Sciatic nerve (tissue), 2 donors: Measurements from ENCODE around the gene ZNF385C. TPM values are rescaled to one million over a fixed set of nuclear protein-coding genes. Genes with fewer than 3 reads are reported as not detected.

Experiments
- ATAC-seq: fragments of 200-7000 bp; cut with Tn5 transposase; one replicate; pipeline ENCODE4 v1.9.1; 2020; ENCODE audit warnings: mild to moderate bottlenecking, moderate library complexity
- DNase-seq: peaks from one replicate; pipeline ENCODE4 v3.0.0-alpha.2; 2020; ENCODE audit warnings: low spot score
- intact Hi-C: fragments of 100-400 bp; cut with DNase I; formaldehyde crosslinking; loops from one replicate; pipeline ENCODE4 v1.14.2; 2022
- total RNA-seq: library from RNA; stranded (reverse); fragmentation: NEBNext Ultra II Directional; extraction: Animal tissue kit (Norgen Biotek cat#: 25700); gene quantifications from one replicate; pipeline ENCODE4 v1.2.1, GENCODE V29; 2021
- donor health status: DM: no; HTN: no; CAD: no.
- donor health status: DM: no; HTN: no; CAD: no.

Gene ZNF385C
- total RNA-seq, 1 donor from 2014 or later = 3.0 TPM

DNA sequence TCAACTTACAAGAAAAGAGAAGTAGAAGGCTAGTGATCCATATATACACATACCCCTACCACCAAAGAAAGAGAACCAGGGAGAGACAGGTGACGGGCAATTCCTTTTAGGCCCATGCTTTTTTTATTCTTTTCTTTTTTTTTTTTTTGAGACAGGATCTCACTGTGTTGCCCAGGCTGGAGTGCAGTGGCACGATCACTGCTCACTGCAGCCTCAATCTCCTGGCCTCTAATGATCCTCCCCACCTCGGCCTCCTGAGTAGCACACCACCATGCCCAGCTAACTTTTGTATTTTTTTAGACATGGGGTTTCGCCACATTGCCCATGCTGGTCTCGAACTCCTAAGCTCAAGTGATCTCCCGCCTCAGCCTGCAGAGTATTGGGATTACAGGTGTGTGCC, 29.1 kb upstream of the ZNF385C start:
- no peak for DNase-seq
- intact Hi-C loops = no loop called here
- no peak for ATAC-seq

DNA sequence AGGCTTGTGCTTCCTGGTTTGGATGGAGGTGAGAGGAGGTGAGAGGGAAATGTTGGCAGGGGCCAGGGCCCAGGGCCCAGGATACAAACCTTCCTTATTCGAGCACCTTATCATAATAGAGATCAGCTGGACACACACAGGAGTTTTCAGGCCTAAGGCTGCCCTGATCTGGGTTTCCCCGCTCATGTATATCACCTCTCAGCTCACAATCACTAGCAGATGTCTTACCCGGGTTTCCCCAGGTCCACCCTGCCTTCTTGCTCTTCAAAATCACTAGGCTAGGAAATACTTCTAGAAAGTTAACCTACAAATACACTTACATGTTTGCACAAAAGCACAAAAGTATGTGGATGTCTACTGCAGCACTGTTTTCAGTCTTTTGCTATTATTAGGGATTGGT, 28.6 kb upstream of the ZNF385C start:
- no peak for ATAC-seq
- intact Hi-C loops = loop anchor here (1.0 kb wide), 1 partner anchor 42 kb away; no protein-coding TSS in a partner anchor
- DNase-seq = no peak

DNA sequence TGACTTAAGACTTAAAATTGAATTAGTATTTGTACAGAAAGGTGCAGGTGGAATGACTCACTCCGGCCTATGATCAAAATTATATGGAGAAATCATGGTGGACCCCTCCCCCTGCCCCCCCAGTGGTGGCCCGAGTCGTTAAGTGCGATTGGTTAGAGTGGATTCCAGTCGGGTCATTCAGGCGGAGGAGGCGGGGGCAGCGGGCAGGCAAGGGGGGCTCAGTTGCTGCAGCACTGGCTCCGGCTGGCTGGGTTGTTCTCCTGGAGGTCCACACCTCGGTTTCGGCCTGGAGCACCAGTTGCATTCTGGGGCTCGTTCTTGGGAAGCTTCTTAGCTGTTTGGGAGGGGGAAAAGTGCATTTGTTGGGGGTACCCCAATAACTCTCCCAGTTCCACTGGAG, 27.3 kb upstream of the ZNF385C start:
- no peak for DNase-seq

DNA sequence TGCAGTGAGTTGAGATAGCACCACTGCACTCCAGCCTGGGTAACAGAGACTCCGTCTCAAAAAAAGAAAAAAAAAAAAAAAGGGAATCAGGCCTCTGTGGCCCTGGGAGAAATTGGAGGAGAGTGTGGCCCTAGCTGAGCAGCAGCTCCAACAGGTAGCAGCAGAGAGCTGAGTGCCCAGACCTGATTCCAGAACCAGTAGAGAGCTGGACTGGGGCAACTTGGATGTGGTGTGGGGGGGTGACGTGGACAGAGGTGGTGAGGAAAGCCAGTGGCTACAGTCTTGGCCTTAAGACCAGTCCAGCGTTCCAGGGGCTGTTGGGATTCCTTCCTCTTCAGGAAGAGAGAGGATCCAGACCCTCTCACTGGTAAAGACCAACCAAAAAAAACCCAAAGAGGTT, 26.0 kb upstream of the ZNF385C start:
- no peak for DNase-seq
- no peak for ATAC-seq
- intact Hi-C loops = no loop called here

More for the DNA sequence above, 27.3 kb upstream of the ZNF385C start:
- intact Hi-C loops = no loop called here
- no peak for ATAC-seq

DNA sequence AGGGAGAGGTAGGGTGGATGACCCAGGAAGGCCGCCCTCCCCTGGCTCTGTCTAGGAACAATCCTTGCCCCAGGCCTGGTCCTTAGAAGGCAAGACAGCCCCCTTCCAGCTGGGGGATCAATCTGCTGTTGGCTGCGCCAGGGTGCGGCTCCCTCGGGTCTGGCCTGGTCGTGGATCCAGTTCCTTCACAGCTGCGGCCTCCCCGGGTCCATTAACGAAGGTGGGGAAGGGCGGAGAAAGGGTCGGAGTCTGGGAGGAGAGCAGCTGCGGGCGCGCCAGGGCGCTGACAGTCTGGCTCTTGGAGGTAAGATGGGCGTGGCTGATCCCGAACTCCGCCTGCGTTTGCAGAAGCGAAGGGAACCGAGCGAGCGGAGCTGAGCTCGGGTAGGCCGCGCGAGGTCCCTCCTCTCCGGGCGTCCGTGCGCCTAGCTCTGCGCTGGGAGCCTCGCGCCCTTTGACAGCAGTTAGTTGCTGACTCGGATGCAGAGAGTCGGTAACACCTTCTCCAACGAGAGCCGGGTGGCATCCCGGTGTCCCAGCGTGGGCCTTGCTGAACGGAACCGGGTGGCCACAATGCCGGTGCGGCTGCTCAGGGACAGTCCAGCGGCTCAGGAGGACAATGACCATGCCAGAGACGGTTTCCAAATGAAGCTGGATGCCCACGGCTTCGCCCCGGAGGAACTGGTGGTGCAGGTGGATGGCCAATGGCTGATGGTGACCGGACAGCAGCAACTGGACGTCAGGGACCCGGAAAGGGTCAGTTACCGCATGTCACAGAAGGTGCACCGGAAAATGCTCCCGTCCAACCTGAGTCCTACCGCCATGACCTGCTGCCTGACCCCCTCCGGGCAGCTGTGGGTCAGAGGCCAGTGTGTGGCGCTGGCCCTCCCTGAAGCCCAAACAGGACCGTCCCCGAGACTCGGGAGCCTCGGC, 24.4 kb upstream of the ZNF385C start, which contains the start of gene HSPB9:
TSS of gene HSPB9 (plus strand) at position 434 of the 933 bp plus-strand sequence. CDS start at position 481, 47 bp downstream.
- ATAC-seq (peak; percentile 67), DNase-seq (peak; percentile 77)
- intact Hi-C loops = no loop called here

DNA sequence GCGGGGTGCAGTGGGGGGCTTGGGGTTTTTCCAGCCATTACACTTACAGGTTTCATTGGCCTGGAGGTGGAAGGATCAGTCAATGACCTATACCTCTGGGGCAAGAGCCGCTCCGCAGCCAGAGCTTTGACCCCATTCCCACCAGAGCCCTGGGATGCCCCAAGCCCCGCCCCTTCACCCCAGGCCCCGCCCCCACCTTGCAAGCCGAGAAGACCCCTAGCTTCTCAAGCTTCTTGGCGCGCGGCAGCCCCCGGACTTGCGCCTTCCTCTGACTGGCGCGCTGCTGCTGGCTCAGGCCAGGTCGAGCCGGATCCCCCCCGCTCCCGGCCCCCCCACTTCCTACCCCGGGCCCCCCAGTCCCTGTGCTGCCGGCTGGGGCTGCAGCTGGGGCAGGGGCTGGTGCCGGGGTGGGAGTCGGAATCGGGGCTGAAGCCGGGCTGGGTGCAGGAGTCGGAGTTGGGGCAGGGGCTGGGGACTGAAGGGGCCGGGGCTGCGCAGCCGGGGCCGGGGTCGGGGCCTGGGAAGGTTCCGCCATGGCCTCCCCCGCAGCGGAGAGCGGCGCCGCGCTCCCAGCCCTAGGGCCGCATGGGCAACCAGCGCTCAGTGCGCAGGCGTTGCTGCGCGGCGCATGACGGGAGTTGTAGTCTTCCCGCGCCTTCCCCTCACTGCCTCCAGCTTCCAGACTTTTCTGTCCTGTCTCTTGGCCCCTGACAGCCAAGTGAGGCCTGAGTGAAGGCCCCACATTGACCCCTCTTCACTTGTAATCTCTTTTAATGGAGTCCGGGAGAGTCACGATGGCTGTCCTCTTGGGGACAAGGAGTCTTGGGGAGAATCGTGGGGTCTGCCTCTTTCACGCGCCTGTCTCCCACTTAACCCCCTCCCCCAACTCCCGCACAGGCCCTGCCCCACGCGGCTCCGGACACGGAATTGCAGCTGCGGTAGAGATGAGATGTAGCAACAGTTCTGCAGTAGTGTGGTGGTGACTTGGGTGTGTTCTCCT, 22.8 kb upstream of the ZNF385C start, which contains the start of gene KAT2A:
TSS of gene KAT2A (minus strand) at position 598 of the 1,000 bp plus-strand sequence. CDS start at position 535, 63 bp downstream.
- intact Hi-C loops = no loop called here
- DNase-seq (peak; percentile 88), ATAC-seq (peak; percentile 92)

DNA sequence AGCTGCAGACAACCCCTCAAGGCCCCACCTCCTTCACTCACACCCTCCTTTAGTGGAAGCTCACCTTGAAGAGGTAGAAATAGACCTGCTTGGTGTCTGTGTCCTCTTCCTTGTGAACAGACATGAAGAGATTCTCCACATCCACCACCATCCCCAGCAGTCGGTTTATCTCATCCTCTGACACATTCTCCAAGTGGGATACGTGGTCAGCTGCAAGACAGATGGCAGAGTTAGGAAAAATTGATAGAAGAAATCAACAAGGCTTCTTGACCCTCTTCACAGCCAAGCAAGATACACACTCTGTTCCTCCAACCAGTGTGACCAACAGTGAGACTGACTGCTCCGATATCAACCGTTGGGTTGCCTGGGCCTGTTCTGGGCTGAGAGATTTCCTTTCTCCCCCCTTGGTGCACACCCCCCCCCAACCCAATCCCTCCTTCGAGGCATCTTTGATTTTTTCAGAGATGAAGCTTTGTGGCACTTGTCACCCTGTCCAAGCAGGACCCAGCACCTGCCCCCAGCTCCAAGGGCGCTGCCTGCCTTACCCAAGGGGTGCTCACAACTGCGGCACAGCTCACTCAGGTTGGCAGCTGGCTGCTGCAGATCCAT, 22.0 kb upstream of the ZNF385C start:
- no peak for DNase-seq
- intact Hi-C loops = no loop called here
- ATAC-seq = no peak

DNA sequence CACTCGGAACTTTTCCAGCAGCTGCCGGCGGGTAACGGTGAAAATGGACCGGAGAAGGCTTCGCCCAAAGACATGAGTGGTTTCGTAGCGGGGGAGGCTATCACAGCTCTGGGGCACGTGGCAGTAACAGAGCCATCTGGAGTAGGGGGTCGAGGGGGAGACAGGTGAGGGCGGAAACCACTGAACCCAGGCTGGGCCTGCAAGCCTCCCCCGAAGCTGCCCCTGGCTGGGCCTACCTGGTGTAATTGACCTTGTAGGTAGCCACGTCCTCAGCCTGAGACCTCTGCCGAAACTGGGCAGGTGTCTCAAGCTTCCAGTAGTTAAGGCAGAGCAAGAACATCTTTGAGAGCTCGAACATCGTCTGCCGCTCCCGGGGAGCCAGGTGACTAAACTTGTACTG, 21.0 kb upstream of the ZNF385C start:
- ATAC-seq (no peak), DNase-seq (no peak)
- intact Hi-C loops = loop anchor here (5.0 kb wide), 1 partner anchor 157 kb away; no protein-coding TSS in a partner anchor

DNA sequence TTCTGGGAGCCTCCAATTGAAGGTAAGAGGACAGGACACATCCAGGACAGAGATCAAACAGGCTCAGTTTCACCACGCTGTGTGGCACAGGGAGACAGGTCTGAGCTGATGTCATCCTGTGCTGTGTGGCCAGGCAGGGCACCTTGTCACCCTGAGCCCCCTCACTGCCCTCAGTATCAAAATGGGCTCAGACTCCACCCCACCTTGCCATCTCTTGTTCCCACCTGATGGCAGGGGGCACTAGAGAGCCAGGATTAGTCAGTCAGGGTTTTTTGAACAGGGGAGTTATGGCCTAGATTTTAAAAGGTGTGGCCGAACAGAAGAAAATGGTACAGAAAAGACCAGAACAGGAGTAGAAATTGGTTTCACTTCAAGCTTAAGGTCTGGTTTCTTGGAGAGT, 20.3 kb upstream of the ZNF385C start:
- ATAC-seq (no peak), DNase-seq (no peak)
- intact Hi-C loops = loop anchor here (5.0 kb wide), 1 partner anchor 156 kb away; no protein-coding TSS in a partner anchor

DNA sequence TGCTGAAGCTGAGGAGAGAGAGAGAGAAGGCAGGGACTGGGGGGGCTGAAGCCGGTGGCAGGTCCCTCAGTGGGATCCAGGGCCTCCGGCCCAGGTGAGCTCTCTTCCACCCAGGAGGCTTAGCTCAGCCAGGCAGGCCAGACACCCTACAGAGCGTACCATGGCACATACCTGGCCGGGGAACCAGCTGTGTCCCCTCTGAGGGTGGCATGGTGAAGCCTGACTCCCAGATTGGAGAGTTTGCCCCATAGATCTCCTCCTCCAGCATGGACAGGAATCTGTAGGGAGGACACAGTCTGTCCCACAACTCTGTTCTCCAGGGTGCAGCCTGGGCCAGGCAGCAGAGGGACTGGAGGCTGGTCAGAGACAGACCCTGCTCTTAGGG, 19.8 kb upstream of the ZNF385C start:
- ATAC-seq (no peak), DNase-seq (no peak)

DNA sequence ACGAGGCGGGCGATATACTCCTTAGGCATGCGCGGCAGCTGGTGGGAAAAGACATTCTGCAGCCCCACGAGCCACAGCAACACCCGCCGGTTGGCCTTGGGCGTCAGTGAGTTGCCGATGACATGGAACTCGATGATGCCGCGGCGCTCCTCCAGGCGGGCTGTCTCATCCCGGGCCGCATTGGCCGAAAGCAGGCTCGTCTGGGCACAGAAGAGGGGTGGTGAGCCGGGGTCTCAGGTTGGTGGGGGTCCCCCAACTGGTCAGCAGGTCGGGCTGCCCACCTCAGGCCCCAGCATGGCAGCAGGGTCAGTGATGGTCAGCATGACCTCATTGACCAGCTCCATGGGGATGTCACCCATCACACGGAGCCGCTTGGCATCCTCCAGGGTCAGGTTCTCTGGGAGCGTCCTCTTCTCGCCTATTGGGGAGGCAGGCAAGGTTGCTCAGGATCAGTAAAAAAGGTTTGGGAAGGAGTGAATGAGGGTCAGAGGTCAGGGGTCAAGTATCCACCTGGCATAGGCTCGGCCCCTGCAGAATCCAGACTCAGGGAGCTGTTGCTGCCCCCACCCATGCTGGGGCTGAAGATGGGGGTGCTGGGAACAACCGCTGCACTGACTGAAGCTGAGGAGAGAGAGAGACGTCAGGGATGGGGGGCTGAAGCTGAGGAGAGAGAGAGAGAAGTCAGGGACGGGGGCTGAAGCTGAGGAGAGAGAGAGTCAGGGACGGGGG, 19.3 kb upstream of the ZNF385C start:
- no peak for DNase-seq

More for the DNA sequence above, 19.8 kb upstream of the ZNF385C start:
- intact Hi-C loops = loop anchor here (5.0 kb wide), 1 partner anchor 156 kb away; no protein-coding TSS in a partner anchor

DNA sequence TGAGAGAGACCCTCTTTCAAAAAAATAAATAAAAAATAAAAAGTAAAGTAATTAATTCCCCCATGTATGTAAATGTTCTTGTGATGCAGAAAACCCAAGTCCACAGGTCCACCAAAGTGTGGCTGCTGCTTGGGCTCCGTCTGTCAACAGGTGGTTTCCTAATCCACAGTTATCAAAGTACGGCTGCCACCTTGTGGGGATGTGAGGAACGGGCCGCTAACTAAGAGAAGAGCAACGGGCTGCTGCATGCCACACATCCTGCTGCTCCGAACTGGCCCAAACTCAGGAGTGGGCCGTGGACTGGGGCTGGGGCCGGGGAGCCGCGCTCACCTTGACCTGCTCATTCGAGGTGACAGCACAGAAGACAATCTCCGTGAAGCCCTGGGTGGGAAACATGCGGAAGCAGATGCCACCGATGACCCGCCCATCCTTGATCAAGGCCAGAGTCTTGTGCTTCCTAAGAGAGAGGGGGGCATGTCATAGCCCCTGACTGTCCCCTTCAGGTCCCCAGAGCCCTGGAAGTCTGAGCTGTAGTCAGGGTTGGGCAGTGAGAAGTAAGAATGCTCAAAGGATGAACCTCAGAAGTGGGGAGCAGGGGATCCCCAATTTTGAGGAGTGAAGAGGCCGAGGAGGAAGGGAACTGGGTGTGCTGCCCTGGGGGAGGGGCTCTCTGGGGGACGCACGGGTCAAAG, 18.6 kb upstream of the ZNF385C start:
- DNase-seq (peak; percentile 91), ATAC-seq (peak; percentile 18)
- intact Hi-C loops = loop anchor here (5.0 kb wide), 1 partner anchor 155 kb away; no protein-coding TSS in a partner anchor

More for the DNA sequence above, 19.3 kb upstream of the ZNF385C start:
- no peak for ATAC-seq
- intact Hi-C loops = loop anchor here (5.0 kb wide), 1 partner anchor 155 kb away; no protein-coding TSS in a partner anchor

DNA sequence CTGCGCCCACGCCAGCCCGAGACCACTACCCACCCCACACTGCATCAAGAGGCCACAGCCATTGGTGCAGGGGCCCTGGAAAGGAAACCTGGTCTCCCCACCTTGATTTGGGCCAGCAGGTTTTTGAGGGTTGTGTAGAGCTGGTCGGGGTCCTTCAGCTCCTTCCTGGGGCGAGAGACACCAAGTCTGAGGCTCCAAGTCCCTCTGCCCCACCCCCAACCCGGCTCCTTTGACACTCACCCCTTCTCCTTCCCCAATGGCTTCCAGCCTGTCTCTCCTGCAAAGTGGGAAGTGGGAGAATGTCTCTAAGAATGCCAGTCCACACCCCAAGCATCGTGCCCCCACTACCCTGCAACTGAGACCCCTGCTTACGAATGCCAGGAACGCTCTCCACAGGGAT, 15.8 kb upstream of the ZNF385C start:
- DNase-seq (no peak), ATAC-seq (no peak)
- intact Hi-C loops = loop anchor here (5.0 kb wide), 2 partner anchors 47 to 87 kb away; no protein-coding TSS in a partner anchor

DNA sequence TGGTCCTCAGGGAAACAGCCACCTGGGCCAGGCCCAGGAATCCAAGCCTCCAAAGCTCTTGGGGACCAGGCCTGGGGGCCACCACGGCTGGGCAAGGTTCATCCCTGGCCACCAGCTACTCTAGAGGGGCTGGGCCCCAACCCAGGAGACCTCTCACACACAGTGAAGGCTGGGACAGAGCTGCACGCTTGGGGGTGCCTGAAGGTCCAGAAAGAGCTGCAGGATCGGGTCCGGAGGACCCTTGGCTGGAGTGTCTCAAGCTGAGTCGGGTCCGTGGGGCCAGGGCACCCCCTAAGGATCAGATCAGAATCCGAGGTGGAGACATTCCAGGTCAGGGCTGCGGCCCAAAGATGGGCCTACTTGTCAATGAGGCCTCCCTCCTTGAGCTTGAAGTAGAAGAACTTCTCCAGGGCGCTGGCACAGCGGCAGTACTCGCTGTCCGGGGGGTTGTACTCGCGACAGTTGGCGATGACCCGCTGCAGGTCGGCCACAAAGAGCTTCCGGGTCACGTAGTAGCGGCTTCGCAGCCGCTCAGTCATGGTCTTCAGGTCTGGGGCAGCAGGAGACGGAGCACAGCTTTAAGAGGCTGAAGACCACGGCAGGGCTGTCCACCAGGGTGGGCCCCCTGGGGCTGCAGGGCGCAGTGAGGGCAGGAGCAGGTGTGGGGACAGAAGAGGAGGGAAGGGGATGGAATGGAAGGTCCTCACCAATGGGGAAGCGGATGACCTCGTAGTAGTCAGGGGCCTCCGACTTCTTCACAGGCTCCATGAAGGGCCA, 15.2 kb upstream of the ZNF385C start:
- ATAC-seq (no peak), DNase-seq (no peak)
- intact Hi-C loops = loop anchor here (5.0 kb wide), 2 partner anchors 46 to 86 kb away; no protein-coding TSS in a partner anchor

DNA sequence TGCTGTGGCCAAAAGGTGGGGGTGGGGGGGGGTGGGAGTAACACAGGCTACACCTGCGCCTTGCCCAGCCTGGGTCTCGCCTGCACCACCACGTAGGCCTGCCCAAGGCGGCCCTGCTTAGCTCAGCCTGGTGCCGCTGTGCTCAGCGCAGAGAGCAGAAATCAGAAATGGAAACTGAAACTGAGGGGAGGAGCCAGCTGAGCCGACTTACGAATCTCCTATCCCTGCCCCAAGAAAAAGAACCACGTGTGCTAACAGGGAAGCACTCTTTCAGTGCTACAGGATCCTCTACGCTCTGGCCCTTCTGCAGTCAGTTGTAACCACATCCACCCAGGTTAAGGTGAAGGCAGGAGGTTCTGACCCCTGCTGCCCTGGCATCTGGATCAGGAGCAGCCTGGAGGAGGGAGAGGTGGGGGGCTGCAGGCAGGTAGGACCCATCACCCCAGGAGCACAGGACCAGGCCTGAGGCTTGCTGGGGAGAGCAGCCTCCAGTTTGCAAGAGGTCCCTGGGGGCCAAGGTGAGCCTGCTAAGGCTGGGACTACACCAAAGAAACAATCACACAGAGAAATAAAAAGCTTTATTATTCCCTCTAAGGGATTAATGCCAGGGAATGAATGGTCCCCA, 14.4 kb upstream of the ZNF385C start, which contains the start of gene DHX58:
TSS of gene DHX58 (minus strand) at position 163 of the 625 bp plus-strand sequence. CDS start 822 bp downstream, outside the sequence.
- DNase-seq (peak; percentile 86), ATAC-seq (peak; percentile 94)
- intact Hi-C loops = loop anchor here (5.0 kb wide), 2 partner anchors 45 to 85 kb away; no protein-coding TSS in a partner anchor
